Duodenal mucosa (tissue), 2 donors: ENCODE data around the gene CACNA1D.

Experiments used
- H3K27ac ChIP-seq: one replicate; pipeline ENCODE4 v1.7.0; 2013; ENCODE audit warnings: low read depth, low read length
- H3K27me3 ChIP-seq, 2 donors: one replicate each; pipeline ENCODE4 v1.7.0; 2013; ENCODE audit warnings: low read length in 2 of 2, control low read depth in 1 of 2; ENCODE audit not compliant: insufficient read depth in 2 of 2, control insufficient read depth in 1 of 2
- H3K36me3 ChIP-seq, 2 donors: one replicate each; pipeline ENCODE4 v1.7.0; 2013; ENCODE audit warnings: low read length in 2 of 2, control low read depth in 1 of 2; ENCODE audit not compliant: insufficient read depth in 2 of 2, control insufficient read depth in 1 of 2
- H3K4me1 ChIP-seq, 2 donors: one replicate each; pipeline ENCODE4 v1.7.0; 2013; ENCODE audit warnings: low read length in 2 of 2, control low read depth in 1 of 2; ENCODE audit not compliant: insufficient read depth in 2 of 2, control insufficient read depth in 1 of 2
- H3K4me3 ChIP-seq, 2 donors: one replicate each; pipeline ENCODE4 v1.7.0; 2013; ENCODE audit warnings: low read length in 2 of 2, low read depth in 1 of 2
- H3K9ac ChIP-seq, 2 donors: one replicate each; pipeline ENCODE4 v1.7.0; 2013; ENCODE audit warnings: low read length in 2 of 2, low read depth in 1 of 2
- H3K9me3 ChIP-seq, 2 donors: one replicate each; pipeline ENCODE4 v1.7.0; 2013; ENCODE audit warnings: low read length in 2 of 2, control low read depth in 1 of 2; ENCODE audit not compliant: control insufficient read depth in 1 of 2

Gene CACNA1D

DNA sequence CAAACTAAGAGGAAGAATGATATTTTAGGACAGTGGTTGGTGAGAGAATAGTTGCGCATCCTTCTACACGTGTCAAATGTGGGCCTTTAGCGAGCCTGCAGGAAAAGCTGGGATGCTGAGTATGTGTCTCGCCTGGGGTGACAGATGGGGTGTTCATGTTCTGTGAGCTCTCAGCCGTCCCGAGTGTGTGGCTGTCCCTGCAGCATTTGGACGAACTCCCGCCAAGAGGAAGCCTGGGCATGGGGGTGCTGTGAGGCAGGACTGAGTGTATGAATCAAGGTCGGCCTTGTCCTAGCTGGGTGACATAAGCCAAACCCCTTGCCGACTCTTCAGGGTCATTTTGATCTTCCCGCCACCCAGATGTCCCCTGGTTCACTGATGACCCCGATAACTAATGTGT lies 94.8 kb downstream of the CACNA1D start:
- Histone ChIP-seq H3K27ac (no peak overlapping the region), H3K4me1 (no peaks in the 10 kb centered on the region), H3K4me3 (no peak overlapping the region), H3K9me3 (no peaks in the 10 kb centered on the region), H3K36me3 (no peaks in the 10 kb centered on the region), H3K27me3 (no peaks in the 10 kb centered on the region), H3K9ac (no peak overlapping the region)

DNA sequence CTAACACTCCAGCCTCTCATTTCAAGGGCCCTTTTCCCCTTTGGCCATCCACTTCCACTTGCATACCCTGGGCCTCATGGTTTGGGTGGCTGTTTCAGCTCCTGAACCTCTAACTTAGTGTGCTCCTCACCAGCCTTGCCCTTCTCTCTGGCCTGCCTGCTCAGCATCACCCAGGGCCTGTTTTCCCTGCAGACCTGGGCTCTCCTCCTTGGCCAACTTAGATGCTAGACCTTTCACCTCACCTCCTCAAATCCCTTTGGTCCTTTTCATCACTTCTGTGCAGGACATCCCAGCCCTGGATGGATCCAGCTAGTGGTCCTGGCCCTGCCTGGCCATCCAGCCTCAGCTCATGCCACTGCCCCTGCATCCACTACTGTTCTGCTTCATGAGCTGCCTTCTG lies 95.4 kb downstream of the CACNA1D start:
- H3K4me3 ChIP-seq, result no peak overlapping the region
- H3K4me1 ChIP-seq, result no peaks in the 10 kb centered on the region
- H3K27ac ChIP-seq, result no peak overlapping the region
- no peaks in the 10 kb centered on the region for H3K27me3 ChIP-seq
- H3K9ac ChIP-seq, result no peak overlapping the region
- H3K36me3 ChIP-seq, result no peaks in the 10 kb centered on the region
- no peaks in the 10 kb centered on the region for H3K9me3 ChIP-seq

DNA sequence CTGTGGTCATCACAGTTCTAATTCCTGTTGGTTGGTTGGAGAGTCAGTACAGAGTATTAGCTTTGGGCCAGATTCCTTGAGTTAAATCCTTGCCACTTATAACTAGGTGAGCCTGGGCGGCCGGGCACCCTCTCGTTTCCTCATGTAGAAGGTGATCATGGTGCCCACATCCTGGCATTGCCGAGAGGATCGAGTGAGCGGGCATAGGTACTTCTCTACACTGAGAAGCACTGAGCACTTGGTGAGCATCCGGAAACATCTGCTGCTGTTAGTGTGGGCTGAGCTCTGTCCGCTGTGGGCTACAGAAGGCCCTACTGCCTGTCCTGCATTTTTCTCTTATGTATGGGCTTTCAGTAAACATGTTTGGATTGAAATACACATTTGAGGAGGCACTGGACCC lies 96.2 kb downstream of the CACNA1D start:
- Histone ChIP-seq H3K27ac (no peak overlapping the region), H3K4me1 (no peaks in the 10 kb centered on the region), H3K9ac (no peak overlapping the region), H3K9me3 (no peaks in the 10 kb centered on the region), H3K36me3 (no peaks in the 10 kb centered on the region), H3K4me3 (no peak overlapping the region), H3K27me3 (no peaks in the 10 kb centered on the region)

DNA sequence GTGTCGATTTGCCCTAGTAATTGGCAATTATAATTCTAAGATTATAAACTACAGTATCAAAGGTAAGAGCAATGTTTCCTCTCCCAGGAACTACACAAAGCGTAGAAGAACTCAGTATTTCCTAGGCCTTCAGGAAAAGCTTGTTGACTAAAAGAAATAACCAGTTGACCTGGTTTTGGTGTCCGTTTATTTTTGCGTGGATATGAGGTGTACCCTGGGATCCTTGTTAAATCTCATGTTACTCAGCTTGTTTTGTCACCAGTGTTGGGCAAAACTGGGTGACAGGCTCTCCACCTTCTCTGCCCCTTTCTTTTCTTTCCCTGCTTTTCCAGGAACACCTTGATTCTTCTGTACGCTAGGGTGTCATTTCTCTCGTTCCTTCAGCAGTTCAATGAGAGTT lies 97.2 kb downstream of the CACNA1D start:
- Histone ChIP-seq H3K4me1 (no peaks in the 10 kb centered on the region), H3K9ac (no peak overlapping the region), H3K9me3 (no peaks in the 10 kb centered on the region), H3K36me3 (peaks cover 0 to 3% of the 10 kb centered on the region in 2 donors), H3K4me3 (no peak overlapping the region), H3K27ac (no peak overlapping the region), H3K27me3 (no peaks in the 10 kb centered on the region)

DNA sequence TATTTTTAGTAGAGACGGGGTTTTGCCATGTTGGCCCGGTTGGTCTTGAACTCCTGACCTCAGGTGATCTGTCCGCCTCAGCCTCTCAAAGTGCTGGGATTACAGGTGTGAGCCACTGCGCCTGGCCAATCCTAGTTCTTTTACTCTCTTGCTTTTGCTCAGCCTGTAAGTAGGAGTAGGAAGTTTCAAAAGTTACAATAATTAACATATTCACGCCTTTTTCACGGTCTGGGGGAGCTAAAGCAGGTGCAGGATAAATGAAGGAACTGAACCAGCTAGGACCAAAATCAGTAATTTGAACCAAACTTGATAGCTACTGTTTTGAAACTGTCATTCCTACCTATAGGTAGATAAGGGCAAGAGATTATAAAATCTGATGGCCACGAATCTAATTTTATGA lies 98.5 kb downstream of the CACNA1D start:
- Histone ChIP-seq H3K27me3 (no peaks in the 10 kb centered on the region), H3K9me3 (no peaks in the 10 kb centered on the region), H3K27ac (no peak overlapping the region), H3K4me3 (no peak overlapping the region), H3K36me3 (peaks cover 0 to 3% of the 10 kb centered on the region in 2 donors), H3K4me1 (no peaks in the 10 kb centered on the region), H3K9ac (no peak overlapping the region)

DNA sequence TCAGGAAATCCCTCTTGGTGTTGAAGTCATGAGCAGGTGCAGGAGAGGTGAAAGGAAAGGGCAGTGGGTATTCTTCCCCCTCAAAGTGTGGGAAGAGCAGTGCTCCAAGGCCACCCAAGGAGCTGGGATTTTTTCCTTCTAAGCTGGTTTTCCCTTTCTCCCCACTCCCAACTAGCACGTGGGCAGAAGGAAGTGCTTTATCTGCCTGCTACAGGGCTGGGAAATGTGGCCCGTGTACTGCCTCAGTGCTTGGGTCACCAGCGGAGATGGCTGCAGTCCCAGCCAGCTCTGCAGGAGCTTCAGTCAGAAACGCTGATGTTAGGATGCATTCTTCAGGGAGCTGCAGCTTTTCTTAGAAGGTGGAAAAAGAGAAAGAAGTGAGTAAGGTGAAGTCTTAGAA lies 99.2 kb downstream of the CACNA1D start:
- H3K9ac ChIP-seq, result no peak overlapping the region
- H3K36me3 ChIP-seq, result peaks cover 0 to 3% of the 10 kb centered on the region in 2 donors
- no peak overlapping the region for H3K27ac ChIP-seq
- H3K4me3 ChIP-seq, result no peak overlapping the region
- no peaks in the 10 kb centered on the region for H3K9me3 ChIP-seq
- H3K27me3 ChIP-seq, result no peaks in the 10 kb centered on the region
- H3K4me1 ChIP-seq, result no peaks in the 10 kb centered on the region

DNA sequence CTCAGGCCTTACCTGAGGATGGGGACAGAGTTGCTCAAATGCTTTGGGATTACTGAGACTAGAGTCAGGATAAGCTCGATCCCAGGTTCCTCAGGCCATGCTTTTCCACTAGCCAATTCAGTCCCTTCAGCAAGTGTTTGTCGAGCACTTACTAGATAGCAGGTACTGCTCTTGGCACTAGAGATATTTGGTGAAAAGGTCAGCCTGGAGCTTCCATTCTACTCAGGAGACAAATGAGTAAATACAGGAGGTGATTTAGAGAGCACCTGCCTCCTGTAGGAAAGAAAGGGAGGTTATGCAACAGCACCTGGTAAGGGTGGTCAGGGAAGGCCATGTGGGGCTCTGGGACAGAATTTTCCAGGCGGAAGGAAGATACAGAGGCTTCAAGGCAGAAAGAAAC lies 99.9 kb downstream of the CACNA1D start:
- H3K4me3 ChIP-seq, result no peak overlapping the region
- H3K9ac ChIP-seq, result no peak overlapping the region
- H3K4me1 ChIP-seq, result no peaks in the 10 kb centered on the region
- H3K27me3 ChIP-seq, result no peaks in the 10 kb centered on the region
- peaks cover 0 to 3% of the 10 kb centered on the region in 2 donors for H3K36me3 ChIP-seq
- H3K9me3 ChIP-seq, result no peaks in the 10 kb centered on the region
- no peak overlapping the region for H3K27ac ChIP-seq

DNA sequence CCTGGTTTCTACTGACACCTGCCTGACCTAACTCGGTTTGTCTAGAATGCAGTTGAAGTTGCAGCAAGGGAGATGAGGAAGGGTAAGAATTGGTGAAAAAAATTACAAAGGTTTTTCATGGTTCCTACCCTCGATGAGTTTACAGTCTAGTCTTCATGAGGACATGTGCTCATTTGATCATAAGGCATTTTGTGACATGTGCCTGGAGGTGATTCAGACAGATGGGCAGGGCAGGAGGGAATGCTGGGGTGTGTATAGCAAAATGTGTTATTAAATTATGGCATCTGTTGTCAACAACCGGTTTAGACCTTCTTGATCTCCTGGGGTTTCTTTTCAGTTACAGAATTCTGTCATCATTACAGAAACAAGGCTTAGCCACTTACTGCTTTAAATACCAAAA lies 101.2 kb downstream of the CACNA1D start:
- Histone ChIP-seq H3K9me3 (no peaks in the 10 kb centered on the region), H3K27ac (no peak overlapping the region), H3K4me1 (no peaks in the 10 kb centered on the region), H3K36me3 (peaks cover 0 to 3% of the 10 kb centered on the region in 2 donors), H3K9ac (no peak overlapping the region), H3K27me3 (no peaks in the 10 kb centered on the region), H3K4me3 (no peak overlapping the region)

DNA sequence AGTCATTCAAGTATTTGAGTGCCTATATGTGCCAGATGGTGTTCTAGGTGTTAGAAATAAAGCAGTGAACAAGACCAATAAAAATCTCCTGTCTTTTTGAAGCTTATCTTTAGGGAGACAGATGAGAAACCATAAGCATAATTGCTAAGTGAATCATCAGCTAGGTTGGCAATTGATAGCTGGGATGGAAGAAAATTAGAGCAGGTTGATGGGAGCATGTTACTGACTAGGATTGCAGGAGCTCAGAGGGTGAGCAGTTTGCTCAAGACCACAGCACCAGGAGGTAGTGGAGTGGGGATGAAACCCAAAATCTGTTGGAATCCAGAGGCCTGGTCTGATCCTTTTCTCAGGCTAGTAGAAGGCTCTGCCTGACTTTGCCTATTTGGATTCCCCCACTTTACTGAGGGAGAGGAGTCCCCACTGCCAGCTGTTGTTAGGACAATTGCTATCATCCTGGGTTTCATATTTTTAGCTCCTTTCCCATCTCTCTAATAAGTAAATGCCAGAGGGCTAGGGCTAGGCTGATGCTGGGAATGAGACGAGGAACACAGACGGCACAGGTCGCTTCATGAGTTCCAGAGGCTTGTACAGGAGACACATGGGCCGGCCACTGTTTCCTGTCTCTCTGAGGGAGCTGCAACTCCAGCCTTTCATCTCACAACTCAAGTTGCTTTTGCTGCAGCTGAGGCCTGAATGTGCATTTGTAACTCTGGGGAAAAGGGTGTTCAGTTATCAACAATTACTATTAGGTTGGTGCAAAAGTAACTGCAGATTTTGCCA lies 102.9 kb downstream of the CACNA1D start:
- Histone ChIP-seq H3K27me3 (no peaks in the 10 kb centered on the region), H3K27ac (no peak overlapping the region), H3K4me1 (no peaks in the 10 kb centered on the region), H3K36me3 (peaks cover 0 to 3% of the 10 kb centered on the region in 2 donors), H3K9ac (no peak overlapping the region), H3K4me3 (no peak overlapping the region), H3K9me3 (no peaks in the 10 kb centered on the region)

DNA sequence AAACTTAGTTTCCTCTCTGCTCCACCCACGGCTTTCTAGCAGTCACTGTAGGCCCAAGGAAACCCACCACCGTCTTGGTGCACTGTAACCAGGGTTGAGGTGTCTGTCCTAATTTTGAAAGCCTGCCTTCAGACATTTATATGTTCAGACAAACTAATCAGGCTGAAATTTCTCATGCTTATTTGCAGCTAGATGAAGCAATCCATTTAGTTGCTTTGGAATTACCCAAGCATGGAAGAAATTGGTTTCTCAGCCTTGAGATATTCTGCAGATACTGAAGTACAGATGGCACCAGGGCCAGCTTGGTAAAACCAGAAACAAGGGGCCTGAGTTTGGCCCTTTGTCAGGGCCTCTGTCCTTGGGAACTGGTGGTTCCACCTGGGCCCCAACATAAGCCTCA lies 105.4 kb downstream of the CACNA1D start:
- H3K36me3 ChIP-seq, result peaks cover 0 to 3% of the 10 kb centered on the region in 2 donors
- H3K9ac ChIP-seq, result no peak overlapping the region
- no peaks in the 10 kb centered on the region for H3K9me3 ChIP-seq
- H3K27ac ChIP-seq, result no peak overlapping the region
- no peaks in the 10 kb centered on the region for H3K27me3 ChIP-seq
- no peaks in the 10 kb centered on the region for H3K4me1 ChIP-seq
- no peak overlapping the region for H3K4me3 ChIP-seq
